Tibial artery (tissue), 4 donors: ENCODE measurements around the gene SCARB2.

ENCODE experiments used
- DNase-seq, 2 donors: peaks; one replicate each; pipeline ENCODE4 v3.0.0-alpha.2; 2019
- H3K27ac ChIP-seq, 2 donors: fragments of 200-600 bp; sonication (generic) in 1 of 2; 1 replicate in 1 of 2; 2 replicates in 1 of 2; pipeline ENCODE4 v1.5.1; 2018 to 2019; ENCODE audit warnings: mild to moderate bottlenecking in 1 of 2
- H3K27me3 ChIP-seq, 2 donors: fragments of 200-600 bp; sonication (generic) in 1 of 2; one replicate each; pipeline versions ENCODE4 v1.5.1 to v1.6.0; 2016 to 2019
- H3K36me3 ChIP-seq, 3 donors: fragments of 200-600 bp; sonication (generic) in 2 of 3; one replicate each; pipeline ENCODE4 v1.5.1; 2016 to 2019; ENCODE audit warnings: mild to moderate bottlenecking in 2 of 3
- H3K4me1 ChIP-seq, 4 donors: fragments of 200-600 bp; sonication (generic) in 2 of 4; 1 replicate in 3 of 4; 2 replicates in 1 of 4; pipeline ENCODE4 v1.5.1; 2016 to 2019
- H3K4me3 ChIP-seq, 2 donors: fragments of 200-600 bp; sonication (generic) in 1 of 2; 1 replicate in 1 of 2; 2 replicates in 1 of 2; pipeline ENCODE4 v1.5.1; 2018 to 2019; ENCODE audit warnings: mild to moderate bottlenecking in 2 of 2
- H3K9me3 ChIP-seq, 3 donors: fragments of 200-600 bp; sonication (generic) in 1 of 3; one replicate each; pipeline ENCODE4 v1.5.1; 2016 to 2019
- CTCF ChIP-seq, 2 experiments: fragments of 200-600 bp in 1 of 2; fragments of 450-650 bp in 1 of 2; IDR thresholded peaks; one replicate each; pipeline ENCODE4 v1.5.1; 2017 to 2019; ENCODE audit warnings: antibody characterized with exemption in 2 of 2, mild to moderate bottlenecking in 1 of 2, moderate library complexity in 1 of 2
- intact Hi-C: fragments of 100-400 bp; cut with DNase I; formaldehyde crosslinking; loops from one replicate; pipeline ENCODE4 v1.15.0; 2023; ENCODE audit warnings: low total_unique reads

The SCARB2 gene

GRCh38 chr4:76213415-76214176 is at the start of gene SCARB2:
Gene SCARB2 (minus strand): TSS chr4:76213824. CDS start chr4:76213543, 281 bp downstream.
- Histone ChIP-seq H3K27me3 (no peaks in the 10 kb centered on the region), H3K4me3 (peak within 1 kb of the TSS; percentile 88 to 89), H3K4me1 (peaks cover 0 to 58% (median 48%) of the 10 kb centered on the region in 4 donors), H3K27ac (peak within 1 kb of the TSS; percentile 98 to 99), H3K9me3 (no peaks in the 10 kb centered on the region), H3K36me3 (no peaks in the 10 kb centered on the region)
- TF ChIP-seq CTCF (IDR thresholded peaks at IDR 0.05): peak in 1 of 2 experiments; percentile 31
- peak; percentile 84 to 94 for DNase-seq
- intact Hi-C loops: loop anchor here (2.0 kb wide), 2 partner anchors 67 to 93 kb away; partner anchors contain the start of gene STBD1

- intact Hi-C loops: no loop called here
- Histone ChIP-seq H3K4me1 (no peaks in the 10 kb centered on the region), H3K4me3 (no peak overlapping the region), H3K27me3 (no peaks in the 10 kb centered on the region), H3K9me3 (no peaks in the 10 kb centered on the region), H3K27ac (no peak overlapping the region), H3K36me3 (no peaks in the 10 kb centered on the region)
- no peak for DNase-seq
- TF ChIP-seq CTCF (IDR thresholded peaks at IDR 0.05): no peak
Observed at GRCh38 chr4:76260571-76260970, 46.9 kb upstream of the SCARB2 start.

GRCh38 chr4:76257824-76258223 is 44.2 kb upstream of the SCARB2 start:
- no peak for TF ChIP-seq CTCF (IDR thresholded peaks at IDR 0.05)
- H3K4me3 ChIP-seq: no peak overlapping the region
- no peak overlapping the region for H3K27ac ChIP-seq
- intact Hi-C loops: no loop called here
- DNase-seq: no peak
- no peaks in the 10 kb centered on the region for H3K9me3 ChIP-seq
- H3K4me1 ChIP-seq: no peaks in the 10 kb centered on the region
- no peaks in the 10 kb centered on the region for H3K27me3 ChIP-seq
- H3K36me3 ChIP-seq: no peaks in the 10 kb centered on the region

GRCh38 chr4:76256968-76257367 is 43.3 kb upstream of the SCARB2 start:
- intact Hi-C loops: no loop called here

GRCh38 chr4:76256032-76256431 is 42.4 kb upstream of the SCARB2 start:
- peaks cover 0 to 10% (median 7%) of the 10 kb centered on the region in 4 donors for H3K4me1 ChIP-seq
- no peaks in the 10 kb centered on the region for H3K36me3 ChIP-seq
- no peak for DNase-seq
- intact Hi-C loops: no loop called here
- H3K27me3 ChIP-seq: peaks cover 0 to 2% of the 10 kb centered on the region in 2 donors
- H3K27ac ChIP-seq: no peak overlapping the region
- no peak overlapping the region for H3K4me3 ChIP-seq
- no peaks in the 10 kb centered on the region for H3K9me3 ChIP-seq
- TF ChIP-seq CTCF (IDR thresholded peaks at IDR 0.05): no peak

More at GRCh38 chr4:76256968-76257367, 43.3 kb upstream of the SCARB2 start:
- no peaks in the 10 kb centered on the region for H3K36me3 ChIP-seq
- H3K4me1 ChIP-seq: peaks cover 0 to 4% (median 3%) of the 10 kb centered on the region in 4 donors
- TF ChIP-seq CTCF (IDR thresholded peaks at IDR 0.05): no peak
- H3K4me3 ChIP-seq: no peak overlapping the region
- H3K9me3 ChIP-seq: no peaks in the 10 kb centered on the region
- H3K27ac ChIP-seq: no peak overlapping the region
- H3K27me3 ChIP-seq: no peaks in the 10 kb centered on the region
- DNase-seq: no peak
